HUDEP-2 (cell line): ENCODE results near the gene ZNF335.
"Not testable (repeated sequence)": the region's sequence is repeated elsewhere in the genome, so short reads cannot be mapped to it uniquely, and the experiment has no call there.

ENCODE experiments used
- DNase-seq, 76 experiments: peaks; one replicate each; lab custom pipeline; 2025; ENCODE audit not compliant: unreplicated experiment in 76 of 76; lab: John Stamatoyannopoulos, UW

ZNF335 gene

DNA sequence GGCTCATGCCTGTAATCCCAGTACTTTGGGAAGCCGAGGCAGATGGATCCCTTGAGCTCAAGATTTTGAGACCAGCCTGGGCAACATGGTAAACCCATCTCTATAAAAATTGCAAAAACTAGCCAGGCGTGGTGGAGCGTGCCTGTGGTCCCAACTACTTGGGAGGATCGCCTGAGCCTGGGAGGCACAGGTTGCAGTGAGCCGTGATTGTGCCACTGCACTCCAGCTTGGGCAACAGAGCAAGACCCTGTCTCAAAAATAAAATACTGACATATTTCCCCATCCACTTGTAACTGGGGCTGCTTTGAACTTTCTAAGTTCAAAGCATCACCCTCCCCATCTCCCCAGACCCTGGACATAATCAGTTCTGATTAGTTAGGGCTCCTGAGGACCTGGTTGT is 29.5 kb upstream of the ZNF335 start:
- DNase-seq: no peak

DNA sequence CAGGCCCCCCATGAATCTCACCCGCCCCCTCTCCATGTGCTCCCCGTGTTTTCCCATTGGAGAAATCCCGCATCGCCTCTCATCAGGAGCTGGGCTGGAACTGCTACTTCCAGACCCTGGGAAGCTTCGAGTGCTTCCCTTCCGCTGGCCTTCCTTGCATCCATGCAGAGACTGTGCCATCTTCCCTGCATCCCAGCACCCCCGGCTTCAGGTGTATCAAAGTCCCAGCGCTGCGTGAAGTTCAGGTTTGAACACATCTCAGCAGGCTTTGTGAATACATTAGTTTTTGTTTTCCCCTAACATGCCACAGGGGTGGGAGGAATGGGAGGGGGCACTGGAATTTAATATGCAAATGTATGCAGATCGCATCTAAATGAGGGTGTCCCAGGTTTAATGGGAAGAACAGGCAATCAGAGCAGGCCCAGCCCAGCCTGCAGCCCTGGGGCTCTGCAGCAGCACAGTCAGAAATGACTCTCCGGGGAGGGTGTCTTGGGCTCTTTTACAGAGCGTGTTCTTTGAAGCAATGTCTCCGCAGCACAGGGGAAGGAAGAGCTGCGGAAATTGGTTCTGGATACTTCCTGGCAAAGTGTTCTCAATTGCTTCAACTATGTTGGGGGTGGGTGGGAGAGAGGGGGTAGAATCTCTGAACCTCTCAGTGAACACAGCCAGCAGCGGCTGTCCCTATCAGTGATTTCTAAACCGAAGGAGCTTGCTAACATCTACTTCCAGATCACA is 28.4 kb upstream of the ZNF335 start:
- no peak for DNase-seq

DNA sequence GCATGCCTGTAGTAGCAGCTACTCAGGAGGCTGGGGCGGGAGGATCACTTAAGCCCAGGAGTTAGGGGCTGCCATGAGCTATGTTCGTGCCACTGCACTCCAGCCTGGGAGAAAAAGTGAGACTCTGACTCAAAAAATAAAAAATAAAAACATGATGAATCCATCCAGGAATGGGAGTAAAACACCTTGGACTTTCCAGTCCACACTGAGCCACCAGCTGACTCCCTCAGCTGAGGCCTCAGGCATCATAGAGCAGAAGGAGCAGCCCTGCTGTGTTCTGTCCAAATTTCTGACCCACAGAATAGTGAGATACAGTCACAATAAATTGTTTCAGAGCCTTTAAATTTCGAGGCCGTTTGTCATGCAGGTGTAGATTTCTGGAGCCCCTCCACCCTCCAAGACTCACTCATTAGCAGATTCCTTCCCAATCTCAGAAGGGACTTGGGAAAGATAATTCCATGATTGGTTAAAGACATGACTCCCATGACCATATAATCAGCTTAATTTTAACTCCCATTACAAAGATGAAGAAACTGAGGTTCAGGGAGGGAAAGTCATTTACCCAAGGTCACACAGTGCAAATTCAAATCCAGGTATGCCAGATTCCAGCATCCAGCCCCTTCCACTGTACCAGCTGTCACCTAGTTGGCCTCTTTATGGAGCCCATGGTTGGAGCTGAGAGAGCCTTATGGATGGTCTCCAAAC is 27.7 kb upstream of the ZNF335 start:
- DNase-seq: no peak

DNA sequence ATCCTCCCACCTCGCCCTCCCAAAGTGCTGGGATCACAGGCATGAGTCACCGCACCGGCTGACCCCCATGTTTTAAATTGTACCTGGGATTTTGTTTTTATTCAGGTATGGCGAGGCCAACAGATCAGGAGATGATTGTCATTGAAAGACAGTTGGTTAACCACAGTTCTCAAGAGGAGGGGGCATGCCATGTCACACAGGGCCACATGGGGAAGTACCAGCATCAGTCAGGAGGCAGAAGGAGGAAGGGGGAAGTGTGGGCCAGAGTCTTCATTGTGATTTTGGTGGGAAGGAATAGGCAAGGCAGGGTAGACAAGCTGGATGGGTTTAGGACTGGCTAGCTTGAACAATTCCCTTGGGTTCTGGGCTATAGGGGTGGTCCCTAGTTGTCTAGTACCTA is 26.8 kb upstream of the ZNF335 start:
- no peak for DNase-seq

DNA sequence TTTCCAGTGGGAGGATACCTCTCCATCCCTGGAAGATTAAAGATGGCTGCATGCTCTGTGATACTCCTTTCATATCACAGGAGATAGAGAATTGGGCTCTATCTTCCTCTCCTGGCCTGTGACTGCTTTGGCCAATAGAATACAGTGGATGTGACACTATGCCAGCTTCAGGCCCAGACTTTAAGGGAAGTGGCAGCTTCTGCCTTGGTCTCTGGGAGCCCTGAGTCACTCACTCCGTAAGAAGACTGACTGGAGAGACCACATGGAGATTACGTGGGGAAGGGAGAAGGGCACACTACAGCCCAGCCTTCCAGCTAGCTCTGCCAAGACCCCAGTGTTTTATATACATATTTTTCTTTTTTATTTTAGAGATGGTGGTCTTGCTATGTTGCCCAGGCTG is 26.3 kb upstream of the ZNF335 start:
- no peak for DNase-seq

DNA sequence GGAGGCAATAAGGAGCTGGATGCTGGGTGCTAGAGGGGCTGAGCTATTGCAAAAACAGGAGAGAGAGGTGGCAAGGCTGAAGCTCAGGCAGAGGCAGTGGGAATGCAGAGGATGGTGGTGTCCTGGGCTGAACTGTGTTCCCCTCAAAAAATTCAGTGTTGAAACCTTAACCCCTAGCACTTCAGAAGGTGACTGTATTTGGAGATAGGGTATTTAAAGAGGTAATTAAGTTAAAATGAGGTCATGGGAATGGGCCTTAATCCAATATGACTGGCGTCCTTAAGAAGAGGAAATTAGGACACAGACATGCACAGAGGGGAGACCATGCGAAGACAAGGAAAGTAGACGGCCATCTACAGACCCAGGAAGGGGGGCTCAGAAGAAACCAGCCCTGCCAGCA is 25.2 kb upstream of the ZNF335 start:
- DNase-seq: no peak

DNA sequence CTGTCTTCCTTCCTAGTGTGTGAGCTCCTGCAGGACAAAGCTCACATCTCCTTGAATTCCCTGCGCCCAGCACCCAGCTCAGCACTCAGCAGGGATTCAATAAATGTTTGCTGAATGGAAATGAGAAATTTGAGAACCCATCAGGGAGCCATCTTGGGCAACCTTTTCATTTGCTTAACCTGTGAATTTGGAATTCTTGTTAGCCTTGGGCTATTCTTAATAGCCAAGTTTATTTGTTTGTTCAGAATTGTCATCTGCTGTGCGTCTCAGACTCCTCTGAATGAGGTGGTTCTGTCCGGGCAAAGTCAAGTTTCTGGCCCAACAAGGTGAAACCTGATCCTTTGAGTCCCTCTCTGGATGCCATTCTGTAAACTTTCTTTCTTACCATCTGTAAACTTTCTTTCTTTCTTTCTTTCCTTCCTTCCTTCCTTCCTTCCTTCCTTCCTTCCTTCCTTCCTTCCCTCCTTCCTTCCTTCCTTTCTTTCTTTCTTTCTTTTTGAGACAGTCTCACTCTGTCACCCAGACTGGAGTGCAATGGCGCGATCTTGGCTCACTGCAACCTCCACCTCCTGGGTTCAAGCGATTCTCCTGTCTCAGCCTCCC is 23.6 kb upstream of the ZNF335 start:
- not testable (repeated sequence) for DNase-seq

DNA sequence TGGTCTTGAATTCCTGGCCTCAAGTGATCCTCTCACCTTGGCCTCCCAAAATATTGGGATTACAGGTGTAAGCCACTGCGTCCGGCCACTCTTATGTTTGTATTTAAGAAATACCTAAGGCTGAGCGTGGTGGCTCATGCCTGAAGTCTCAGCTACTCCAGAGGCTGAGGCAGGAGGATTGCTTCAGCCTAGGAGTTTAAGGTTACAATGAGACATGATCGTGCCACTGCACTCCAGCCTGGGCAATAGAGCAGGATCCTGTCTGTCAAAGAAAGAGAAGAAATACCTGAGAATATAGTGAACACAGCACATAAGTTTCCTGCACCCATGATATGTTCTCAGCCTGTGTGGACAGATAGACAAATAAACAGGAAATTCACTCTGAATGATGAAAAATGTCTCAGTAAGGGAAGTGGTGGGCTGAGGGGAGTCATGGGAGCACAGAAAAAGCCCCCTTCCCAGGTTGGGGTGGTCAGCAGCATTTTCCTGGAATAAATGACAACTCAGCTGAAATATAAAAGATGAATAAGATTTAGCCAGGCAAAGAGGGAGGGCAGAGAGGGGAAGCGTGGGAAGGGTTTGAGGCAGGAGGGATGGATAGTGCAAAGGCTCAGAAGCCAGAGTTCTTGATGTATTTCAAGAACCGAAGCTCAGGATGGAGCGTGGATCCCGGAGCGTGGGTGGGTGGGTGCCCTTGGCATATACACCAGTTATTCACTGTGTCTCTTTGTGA is 22.9 kb upstream of the ZNF335 start:
- no peak for DNase-seq

DNA sequence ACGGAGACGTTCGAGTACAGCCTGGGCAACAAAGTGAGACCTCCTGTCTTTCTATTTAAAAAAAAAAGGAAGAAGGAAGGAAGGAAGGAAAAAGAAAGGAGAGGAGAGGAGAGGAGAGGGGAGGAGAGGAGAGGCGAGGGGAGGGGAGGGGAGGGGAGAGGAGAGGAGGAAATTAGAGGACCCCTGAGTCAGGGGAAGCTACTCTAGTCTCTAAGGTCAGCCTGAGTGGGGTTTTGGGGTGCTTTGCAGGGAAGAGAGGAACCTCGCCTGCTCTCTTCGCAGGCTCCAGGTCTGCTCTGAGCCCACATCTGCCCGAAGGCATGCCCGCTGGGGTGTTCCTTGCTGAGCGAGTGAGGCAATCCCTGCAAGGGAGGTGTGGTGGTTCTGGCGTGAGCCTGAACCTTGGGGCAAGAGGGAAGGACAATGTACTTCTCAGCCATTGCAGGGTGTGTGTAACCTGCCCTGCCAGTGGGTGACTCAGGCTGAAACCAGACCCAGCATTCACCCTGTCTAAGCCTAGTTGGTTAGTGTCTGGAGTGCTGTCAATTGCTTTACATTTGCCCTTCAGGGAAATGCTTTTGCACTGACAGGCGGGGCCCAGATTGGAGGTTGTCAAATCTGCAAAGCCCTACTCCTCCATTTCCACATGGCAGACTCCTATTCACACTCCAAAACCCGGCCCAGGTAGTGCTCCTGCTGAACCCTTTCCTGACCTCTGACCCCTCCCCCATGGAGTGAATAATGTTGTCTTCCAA is 21.4 kb upstream of the ZNF335 start:
- DNase-seq: no peak

DNA sequence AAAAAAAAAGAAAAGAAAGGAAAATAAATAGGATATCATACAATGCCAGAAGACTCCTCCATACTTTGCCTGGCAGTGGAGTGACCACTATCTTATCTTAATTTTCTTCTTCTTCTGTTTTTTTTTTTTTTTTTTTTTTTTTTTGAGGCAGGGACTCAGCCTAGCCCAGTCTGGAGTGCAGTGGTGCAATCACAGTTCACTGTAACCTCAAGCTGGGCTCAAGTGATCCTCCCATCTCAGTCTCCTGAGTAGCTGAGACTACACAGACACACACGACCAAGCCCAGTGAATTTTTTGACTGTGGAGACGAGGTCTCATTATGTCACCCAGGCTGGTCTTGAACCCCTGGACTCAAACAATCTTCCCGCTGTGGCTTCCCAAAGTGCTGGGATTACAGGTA is 19.6 kb upstream of the ZNF335 start:
- no peak for DNase-seq

DNA sequence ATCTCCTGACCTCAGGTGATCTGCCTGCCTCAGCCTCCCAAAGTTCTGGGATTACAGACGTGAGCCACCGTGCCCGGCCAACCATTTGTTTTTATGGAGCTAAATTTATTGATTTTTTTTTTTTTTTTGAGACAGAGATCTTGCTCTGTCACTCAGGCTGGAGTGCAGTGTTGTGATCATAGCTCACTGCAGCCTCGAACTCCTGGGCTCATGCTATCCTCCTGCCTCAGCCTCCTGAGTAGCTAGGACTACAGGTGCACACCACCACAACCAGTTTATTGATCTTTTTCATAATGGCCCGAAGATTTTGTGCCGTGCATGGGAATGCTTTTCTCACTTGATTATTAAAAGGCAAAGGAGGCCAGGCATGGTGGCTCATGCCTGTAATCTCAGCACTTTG is 16.8 kb upstream of the ZNF335 start:
- DNase-seq: not testable (repeated sequence)

DNA sequence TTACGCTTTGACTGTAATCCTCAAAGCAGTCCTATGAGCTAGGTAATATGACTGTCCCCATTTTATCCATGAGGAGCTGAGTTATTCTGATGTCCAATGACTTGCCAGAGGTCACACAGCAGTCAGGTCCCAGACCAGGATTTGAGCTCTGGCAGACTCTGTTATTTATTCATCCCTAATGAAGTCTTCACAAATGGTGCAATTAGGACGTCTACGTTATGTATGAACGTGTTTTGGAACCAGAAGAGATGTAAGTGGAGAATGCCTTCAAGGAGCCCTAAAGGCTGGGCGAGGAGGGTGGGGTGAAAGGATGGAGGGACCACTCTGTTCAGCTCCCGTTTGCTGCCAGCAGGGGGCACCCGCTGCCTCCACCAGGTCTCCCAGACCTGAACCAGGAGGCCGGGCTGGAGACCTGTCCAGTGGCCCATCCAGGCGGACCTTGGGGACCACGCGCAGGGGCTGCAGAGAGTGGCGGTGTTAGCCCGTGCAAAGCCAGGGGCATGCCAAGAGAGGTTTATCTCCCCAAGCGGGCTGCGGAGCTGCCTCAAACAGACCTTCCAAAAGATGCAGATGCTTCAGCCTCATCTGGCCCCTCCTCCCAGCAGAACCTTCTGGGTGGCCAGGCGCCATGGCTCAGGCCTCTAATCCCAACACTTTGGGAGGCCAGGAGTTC is 15.2 kb upstream of the ZNF335 start:
- DNase-seq: peak in 59 of 76 experiments; percentile 1 to 78 (median 50)

DNA sequence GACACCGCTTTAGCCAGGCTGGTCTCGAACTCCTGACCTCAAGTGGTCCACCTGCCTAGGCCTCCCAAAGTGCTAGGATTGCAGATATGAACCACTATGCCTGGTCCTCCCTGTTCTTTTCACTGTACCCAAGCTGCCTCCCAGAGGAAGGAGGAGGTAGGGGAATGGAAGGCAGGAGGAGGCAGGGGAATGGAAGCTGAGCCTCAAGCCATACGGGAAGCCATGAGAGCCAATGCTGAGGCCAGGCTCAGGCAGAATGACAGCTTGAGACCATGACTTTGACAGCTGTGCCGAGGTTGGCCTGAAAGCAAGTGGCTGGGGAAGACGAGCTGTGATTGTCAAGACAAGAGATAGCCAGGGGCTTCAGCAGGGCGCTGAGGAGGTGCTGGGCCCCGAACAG is 13.6 kb upstream of the ZNF335 start:
- DNase-seq: no peak

DNA sequence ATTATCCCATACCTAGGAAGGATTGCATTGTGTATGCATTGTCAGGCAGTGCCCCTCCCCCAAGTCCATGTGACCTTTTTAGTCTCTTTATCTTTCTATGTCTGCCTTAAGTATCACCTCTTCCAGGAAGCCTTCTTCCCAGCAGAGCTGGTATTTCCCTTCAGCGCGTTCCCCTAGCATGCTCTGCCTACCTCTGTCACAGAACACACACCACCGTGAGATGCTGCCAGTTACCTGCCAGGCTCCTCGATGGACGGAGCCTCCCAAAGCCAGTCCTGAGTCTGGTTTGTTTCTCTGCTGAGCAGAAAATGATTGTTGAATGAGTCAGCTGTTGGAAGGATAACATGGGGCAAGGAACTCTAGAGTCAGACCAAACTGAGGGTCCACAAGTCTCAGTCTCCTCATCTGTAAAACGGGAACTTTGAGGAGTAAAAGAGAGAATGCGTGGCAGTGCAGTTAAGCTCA is 11.3 kb upstream of the ZNF335 start:
- peak in 7 of 76 experiments; percentile 9 to 37 (median 15) for DNase-seq

DNA sequence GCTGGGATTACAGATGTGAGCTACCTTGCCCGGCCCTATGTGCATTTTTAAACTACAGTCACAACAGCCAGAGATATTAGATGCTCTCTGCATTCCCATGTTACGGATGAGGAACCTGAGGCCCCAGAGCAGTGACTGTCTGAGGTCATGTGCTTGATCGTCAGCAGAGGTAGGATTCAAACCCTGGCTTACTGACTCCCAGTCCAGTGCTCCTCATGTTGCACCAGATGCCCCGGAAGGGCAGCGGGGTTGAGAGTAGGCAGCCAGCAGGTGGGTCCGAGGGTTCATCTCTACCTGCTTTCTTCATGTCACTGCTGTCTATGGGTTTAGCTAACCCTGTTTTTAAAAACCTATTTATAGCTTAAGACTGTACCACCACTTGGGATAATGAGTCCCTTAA is 9.3 kb upstream of the ZNF335 start:
- DNase-seq: no peak

DNA sequence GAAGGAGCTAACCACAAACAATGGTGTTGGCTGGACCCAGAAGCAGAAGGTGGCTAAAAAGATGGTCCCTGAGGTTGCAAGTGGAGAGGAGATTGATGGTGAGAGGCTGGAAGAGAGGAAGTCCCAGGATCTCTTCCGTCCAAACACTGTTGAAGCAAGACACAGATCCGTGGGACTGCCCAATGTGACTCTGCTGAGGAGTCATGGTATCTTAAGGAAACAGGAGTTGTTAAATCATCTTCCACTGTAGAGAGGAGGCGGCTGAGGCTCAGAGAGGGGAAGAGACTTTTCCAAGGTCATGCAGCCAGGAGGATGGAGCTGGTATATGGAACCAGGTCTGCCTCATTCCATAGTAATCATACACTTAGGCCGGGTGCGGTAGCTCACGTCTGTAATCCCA is 4.1 kb upstream of the ZNF335 start:
- DNase-seq: no peak

DNA sequence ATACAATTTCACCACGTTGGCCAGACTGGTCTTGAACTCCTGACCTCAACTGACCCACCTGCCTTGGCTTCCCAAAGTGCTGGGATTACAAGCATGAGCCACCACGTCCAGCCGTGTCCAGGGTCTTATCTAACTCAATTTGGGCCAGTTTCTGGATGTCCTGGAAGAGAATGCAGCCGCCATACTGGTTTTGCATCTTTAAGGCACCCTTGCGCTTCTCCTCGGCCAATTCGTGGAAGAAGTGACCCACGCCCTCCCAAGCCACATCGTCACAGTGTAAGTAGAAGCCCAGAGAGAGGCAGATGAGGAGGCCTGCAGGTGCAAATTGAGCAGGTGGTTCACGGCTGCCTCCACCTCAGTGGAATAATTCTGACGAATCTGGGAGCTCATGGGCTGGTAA is 3.7 kb upstream of the ZNF335 start:
- DNase-seq: no peak

DNA sequence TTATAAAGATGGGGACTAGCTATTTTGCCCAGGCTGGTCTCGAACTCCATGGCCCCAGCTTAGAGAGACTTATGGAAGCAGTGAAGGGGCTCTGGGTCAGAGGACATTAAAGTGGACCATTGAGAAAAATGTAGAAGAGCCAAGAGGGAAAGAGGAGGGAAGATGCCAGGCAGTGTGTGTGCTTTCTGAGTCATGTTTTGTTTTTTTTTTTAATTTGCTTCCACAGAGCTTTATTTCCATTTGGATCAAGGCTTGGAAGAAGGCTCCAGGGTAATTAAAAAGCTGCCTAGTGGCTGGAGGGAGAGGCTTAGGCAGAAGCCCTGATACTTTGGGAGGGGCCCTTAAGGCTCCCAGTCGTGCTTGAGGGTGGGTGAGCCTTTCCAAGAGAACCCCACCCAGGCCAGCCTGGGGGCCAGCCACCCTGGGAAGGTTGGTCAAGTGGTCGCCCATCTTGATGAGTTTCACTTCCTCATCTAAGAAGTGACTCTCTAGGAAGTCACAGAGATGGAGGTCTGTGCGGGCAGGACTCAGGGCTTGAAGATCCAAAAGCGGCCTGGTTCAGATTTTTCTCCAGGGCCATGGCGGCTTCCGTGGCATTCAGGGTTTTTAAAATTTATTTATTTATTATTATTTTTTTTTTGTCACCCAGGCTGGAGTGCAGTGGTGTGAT is 3.0 kb upstream of the ZNF335 start:
- DNase-seq: no peak

DNA sequence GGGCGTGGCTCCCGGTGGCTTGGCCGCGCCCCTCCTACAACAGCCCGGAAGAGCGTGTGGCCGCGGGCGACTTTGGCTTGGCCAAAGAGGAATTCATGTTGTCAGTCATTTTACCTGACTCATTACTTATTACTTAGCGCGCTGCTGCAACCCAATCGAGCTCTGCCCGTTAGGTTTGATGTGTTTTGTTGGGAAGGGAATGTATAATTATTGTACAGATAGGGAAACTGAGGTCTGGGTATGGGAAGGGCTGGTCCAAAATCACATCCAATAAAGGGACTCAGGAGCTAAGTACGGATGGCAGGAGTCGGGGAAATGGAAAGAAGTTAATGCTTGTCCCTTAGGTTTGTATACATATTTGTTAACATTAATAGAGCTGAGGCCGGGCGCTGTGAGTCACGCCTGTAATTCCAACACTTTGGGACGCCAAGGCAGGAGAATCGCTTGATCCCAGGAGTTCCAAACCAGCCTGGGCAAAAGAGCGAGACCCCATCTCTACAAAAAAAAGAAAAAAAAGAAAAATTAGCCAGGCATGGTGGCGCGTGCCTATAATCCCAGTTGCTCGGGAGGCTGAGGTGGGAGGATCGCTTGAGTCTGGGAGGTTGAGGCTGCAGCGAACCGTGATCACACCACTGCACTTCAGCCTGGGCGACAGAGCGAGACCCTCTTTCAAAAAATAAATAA is 639 bp upstream of the ZNF335 start:
- DNase-seq: no peak
